A204.1 (cell line): ENCODE results near the gene NTRK3.

ENCODE experiments used
- FAIRE-seq: peaks from 2 replicates; lab custom pipeline; 2012; peaks lifted over from hg19 to GRCh38; lab: Jason Lieb, UNC

NTRK3 gene

GRCh38 chr15:88179562-88179961 lies 77.0 kb downstream of the NTRK3 start:
- no peak for FAIRE-seq

DNA sequence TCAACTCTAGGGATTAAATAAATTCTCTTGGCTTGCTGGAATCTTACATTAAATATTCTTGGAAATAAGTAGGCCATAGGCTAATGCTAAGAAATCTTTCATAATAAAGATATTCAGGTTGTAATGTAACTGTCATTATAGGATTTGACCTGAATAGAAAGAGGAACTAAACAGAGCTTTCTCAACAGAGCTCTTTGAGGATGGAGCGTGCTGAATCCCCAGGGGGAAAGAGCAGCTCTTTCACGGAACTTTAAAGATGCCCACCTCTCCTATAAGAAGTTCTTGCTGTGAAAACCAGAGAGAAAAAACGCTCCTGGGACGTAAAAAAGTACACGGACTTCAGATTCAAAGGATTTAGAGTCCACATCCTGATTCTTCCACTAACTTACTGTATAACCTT lies 77.9 kb downstream of the NTRK3 start:
- FAIRE-seq: no peak

GRCh38 chr15:88177451-88177850 lies 79.1 kb downstream of the NTRK3 start:
- FAIRE-seq: no peak

DNA sequence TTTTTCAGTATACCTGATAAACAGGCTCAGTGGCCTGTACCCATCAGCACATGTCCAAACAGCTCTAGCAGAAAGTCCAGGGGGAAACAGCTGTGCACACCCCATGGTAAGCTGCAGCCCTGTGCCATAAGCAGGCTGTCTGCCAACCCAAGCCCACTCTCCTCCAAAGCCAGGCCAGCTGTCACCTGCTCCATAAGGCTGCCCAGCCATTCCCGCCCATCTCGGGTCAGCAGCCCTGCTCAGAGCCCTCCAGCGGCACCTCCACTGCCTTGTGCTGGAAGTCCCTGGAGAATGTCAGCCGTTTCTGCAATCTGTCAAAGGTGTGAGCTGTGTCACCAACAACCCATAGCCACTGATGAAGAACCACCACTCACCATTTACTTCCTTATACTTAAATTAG lies 82.0 kb downstream of the NTRK3 start:
- no peak for FAIRE-seq

GRCh38 chr15:88166082-88166993 lies 90.2 kb downstream of the NTRK3 start:
- no peak for FAIRE-seq

- FAIRE-seq: no peak
Observed at GRCh38 chr15:88161636-88162035, 94.9 kb downstream of the NTRK3 start.

- no peak for FAIRE-seq
Observed at GRCh38 chr15:88155310-88155709, 101.2 kb downstream of the NTRK3 start.

- no peak for FAIRE-seq
Observed at GRCh38 chr15:88152672-88153071, 103.9 kb downstream of the NTRK3 start.

DNA sequence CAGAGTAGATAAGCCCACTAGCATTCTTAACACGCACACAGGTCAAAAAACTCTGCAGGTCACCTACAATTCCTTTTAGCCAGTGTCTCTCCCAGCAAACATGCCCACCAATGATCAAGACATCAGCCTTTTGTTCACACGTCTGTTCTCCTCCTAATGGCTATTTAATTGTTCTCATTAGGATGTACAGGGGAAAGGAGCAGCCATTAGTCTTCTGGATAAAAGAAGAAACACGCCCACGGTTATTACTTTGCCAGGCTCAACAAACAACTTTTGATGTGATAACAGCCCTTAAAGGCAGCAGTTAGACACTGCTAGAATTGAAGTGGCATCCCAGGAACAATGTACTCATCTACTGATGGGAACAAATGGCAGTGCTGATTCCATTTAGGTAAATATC lies 108.8 kb downstream of the NTRK3 start:
- FAIRE-seq: no peak

DNA sequence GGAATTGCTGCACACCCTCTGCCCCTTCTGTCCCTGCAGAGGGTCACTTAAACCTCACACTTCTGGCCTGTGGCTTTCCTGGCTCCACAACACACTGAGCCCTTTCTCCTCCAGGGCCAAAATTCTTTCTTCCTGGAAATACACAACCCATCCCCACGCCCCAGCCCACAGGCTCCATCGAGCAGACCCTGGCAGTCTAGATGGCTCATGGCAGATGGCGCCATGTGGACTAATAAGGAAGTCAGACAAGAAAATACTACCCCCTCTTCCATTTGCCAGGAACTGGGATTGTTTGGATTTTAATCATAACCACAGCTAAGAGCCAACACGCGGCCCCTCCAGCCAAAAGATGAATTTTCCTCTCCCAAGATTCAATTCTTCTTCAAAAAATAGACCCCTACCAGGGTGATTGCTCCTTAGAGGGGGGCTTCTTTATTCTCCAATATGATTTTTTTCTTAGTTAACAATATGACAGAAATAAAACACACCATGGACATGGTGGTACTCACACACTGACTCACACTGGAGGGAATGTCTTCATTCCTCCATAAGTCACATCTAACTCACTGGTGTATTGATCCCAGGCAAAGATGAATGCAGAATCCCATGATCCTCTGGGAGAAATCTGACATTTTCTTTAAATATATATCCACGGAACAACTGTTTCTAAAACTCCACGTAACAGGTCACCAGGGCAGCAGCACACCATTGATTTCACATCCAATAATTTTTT lies 111.5 kb downstream of the NTRK3 start:
- no peak for FAIRE-seq

- no peak for FAIRE-seq
Observed at GRCh38 chr15:88142121-88142520, 114.4 kb downstream of the NTRK3 start.

- no peak for FAIRE-seq
Observed at GRCh38 chr15:88141269-88141889, 115.2 kb downstream of the NTRK3 start.

DNA sequence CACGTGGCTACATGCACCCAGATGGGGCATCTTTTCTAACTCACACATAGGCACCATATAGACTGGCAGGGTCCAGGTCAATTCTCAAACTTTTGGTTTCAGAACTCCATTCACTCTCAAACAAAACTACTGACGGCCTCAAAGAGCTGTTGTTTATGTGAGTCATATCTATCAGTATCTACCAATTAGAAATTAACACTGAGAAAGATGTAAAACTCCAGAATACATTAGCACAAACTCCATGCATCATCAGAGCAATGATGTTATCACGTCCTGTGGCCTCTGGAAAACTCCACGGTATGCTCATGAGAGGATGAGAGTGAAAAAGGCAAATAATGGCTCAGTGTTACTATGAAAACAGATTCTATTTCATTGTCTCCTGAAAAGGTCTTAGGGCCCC lies 116.1 kb downstream of the NTRK3 start:
- no peak for FAIRE-seq

- FAIRE-seq: no peak
Observed at GRCh38 chr15:88139936-88140335, 116.6 kb downstream of the NTRK3 start.

DNA sequence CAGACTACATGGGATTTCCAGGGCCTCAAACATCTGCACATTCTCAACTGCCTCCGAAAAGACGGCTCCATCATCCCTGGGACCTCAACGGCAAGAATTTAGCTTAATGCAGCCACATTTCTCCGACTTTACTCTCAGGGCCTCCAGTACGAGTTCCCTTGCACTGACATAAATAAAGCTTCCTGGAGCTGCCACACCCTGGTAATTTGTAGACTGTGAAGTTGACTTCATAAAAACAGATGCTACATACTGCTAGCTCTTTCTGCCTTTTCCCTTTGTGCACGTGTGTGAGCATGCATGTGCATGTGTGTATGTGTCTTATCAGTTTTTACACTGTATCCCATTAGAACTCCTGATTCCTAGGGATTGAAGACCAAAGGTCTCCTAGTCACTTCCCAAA lies 122.7 kb downstream of the NTRK3 start:
- FAIRE-seq: no peak

DNA sequence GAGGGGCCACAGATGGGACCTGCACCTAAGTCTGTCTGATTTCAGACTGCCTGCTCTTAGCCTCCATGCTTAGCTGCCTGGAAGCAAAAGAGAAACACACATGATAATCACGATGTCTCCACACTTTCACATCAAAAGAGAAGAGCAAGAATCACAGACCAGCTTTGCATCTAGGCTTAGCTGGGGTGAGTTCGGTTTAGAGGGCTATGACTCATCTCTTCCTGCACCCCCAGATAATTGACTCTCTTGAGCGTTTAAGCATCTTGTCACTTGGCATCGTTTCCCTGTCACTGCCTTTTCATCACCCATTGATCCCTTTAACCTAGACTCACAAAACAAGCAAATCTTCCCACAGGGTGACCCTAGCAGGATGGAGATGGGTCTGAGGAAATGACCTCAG lies 124.0 kb downstream of the NTRK3 start:
- no peak for FAIRE-seq

- FAIRE-seq: no peak
Observed at GRCh38 chr15:88131937-88132336, 124.6 kb downstream of the NTRK3 start.

DNA sequence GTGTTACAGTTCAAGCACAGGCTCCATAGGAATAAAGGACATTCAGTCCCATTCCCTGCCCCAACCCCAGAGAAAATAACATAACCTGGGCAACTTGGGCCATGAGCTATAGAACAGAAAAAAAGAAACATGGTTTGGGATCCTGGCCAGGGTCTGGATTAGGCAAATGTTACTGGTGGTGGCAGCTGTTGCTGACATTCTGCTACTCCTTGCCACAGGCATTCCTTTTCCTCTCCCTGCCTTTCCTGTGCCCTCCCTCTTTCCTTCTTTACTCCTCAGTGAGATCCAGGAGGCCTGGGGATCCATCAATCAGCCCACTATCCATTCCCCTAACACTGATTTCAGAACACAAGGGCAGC lies 129.1 kb downstream of the NTRK3 start:
- no peak for FAIRE-seq

DNA sequence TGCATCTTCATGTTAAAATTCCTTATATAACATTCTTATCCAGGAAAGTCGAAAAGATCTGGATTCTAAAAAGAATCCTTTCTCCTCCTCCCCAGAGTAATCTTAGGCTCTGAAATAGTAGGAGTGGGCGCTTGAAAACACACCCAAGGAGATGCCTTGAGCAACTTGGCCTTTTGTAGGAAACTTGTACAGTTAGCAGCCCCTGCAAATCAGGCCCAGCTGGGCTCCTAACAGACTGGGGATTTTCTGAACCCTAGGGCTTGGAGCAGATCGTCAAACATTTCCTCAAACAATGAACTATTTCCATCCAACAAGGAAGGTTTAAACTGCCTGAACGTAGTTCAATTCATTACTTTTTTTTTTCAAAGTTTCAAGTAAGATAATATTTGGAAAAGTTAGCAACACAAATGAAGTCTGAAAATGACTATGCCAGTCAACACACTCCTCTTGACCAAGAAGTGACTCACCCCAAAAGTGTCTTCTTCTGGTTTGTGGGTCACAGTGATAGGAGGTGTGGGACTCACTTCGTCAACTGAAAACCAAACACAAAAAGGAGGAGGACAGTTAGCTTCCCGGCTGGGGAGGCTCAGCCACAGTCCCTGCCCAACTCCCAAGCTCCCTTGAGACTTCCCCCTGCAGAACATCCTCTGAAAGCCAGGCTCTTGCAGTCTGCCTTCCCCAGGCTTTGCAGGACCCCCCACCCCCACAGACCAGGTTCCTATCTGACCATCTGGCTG lies 129.7 kb downstream of the NTRK3 start:
- FAIRE-seq: no peak

DNA sequence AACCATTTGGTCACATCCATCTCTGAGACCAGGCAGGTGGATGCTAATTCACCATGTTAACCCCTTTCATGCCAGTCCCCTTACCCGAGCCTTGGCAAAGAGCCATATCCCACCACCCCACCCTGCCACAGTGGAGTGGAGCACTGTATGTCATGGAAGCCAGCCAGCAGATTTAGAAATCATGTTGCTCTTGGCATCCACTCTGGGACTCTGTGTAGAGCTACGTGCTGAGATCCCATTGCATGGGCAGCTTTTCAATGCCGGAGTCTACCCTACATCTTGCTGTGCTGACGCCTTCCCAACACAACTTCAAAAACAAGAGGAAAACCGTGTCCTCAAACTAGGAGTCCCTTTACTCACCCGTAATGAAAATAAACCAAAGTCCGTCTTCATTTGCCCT lies 131.0 kb downstream of the NTRK3 start:
- FAIRE-seq: no peak

GRCh38 chr15:88124199-88124598 lies 132.3 kb downstream of the NTRK3 start:
- FAIRE-seq: no peak

DNA sequence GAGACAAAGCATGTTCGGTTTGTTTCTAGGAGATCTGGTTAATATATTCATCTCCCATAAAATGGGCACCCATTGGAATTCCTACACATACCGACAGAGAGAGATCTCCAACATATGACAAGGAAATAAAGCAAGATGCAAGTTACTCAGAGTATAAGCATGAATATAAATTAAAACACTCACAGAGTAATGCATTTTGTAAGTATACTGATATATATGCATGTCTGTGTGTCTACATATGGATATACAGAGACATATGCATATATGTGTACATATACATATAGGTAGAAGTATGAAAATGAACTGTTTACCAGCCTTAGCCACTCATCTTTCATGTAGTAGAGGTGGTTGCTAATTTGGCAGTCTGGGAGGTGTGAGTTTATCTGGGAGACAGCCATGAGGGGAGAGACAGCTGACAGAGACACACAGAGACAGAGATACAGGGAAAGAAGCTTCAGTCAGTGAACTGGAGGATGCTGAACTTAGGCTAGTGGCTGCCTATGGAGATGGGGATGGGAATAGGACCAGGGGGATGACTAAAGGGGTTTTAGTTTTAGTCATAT lies 134.5 kb downstream of the NTRK3 start:
- FAIRE-seq: no peak
